Type B pancreatic cell (in vitro differentiated cells): ENCODE results near the gene DBR1. TPM values are rescaled to one million over a fixed set of nuclear protein-coding genes. Genes with fewer than 3 reads are reported as not detected.

Source experiments
- DNase-seq: peaks from one replicate; pipeline ENCODE4 v3.0.0; 2021; ENCODE audit warnings: mixed read lengths; ENCODE audit not compliant: unreplicated experiment; ENCODE audit errors: extremely low spot score
- H3K27ac Mint-ChIP-seq: 2 replicates; pipeline ENCODE4 v1.8.0; 2021; ENCODE audit warnings: mild to moderate bottlenecking, mixed read lengths
- H3K27me3 Mint-ChIP-seq: 2 replicates; pipeline ENCODE4 v1.8.0; 2021; ENCODE audit warnings: mixed read lengths
- H3K36me3 Mint-ChIP-seq: 2 replicates; pipeline ENCODE4 v1.8.0; 2021; ENCODE audit warnings: mixed read lengths
- H3K4me1 Mint-ChIP-seq: one replicate; pipeline ENCODE4 v1.8.0; 2021; ENCODE audit warnings: mixed read lengths; ENCODE audit not compliant: unreplicated experiment
- H3K4me3 Mint-ChIP-seq: 2 replicates; pipeline ENCODE4 v1.8.0; 2021; ENCODE audit warnings: mild to moderate bottlenecking, mixed read lengths
- H3K9me3 Mint-ChIP-seq: 2 replicates; pipeline ENCODE4 v1.8.0; 2021; ENCODE audit warnings: mixed read lengths
- CTCF ChIP-seq: fragments of 200-600 bp; sonication (generic); conservative IDR thresholded peaks from 2 replicates; pipeline ENCODE4 v1.5.0; 2021; ENCODE audit warnings: antibody characterized with exemption, mild to moderate bottlenecking
- total RNA-seq: library from RNA; stranded (reverse); gene quantifications from 2 replicates; pipeline ENCODE4 v1.2.1, GENCODE V29; 2021; ENCODE audit warnings: low replicate concordance

The DBR1 gene
- total RNA-seq, 1 donor from 2014 or later: 21.2 TPM

- Mint-ChIP-seq H3K4me3 (no peak overlapping the region), H3K9me3 (no peaks in the 10 kb centered on the region), H3K36me3 (no peaks in the 10 kb centered on the region), H3K27ac (no peak overlapping the region), H3K27me3 (peaks cover 19% of the 10 kb centered on the region), H3K4me1 (peaks cover 4% of the 10 kb centered on the region)
- DNase-seq: no peak
- no peak for TF ChIP-seq CTCF
These were observed 55.3 kb downstream of the DBR1 start for GRCh38 chr3:138119423-138119766.

- peaks cover 7% of the 10 kb centered on the region for H3K4me1 Mint-ChIP-seq
- TF ChIP-seq CTCF: peak; percentile 84
- peak overlapping the region; percentile 10 for H3K4me3 Mint-ChIP-seq
- H3K27me3 Mint-ChIP-seq: peaks cover 19% of the 10 kb centered on the region
- H3K27ac Mint-ChIP-seq: no peak overlapping the region
- H3K9me3 Mint-ChIP-seq: no peaks in the 10 kb centered on the region
- no peaks in the 10 kb centered on the region for H3K36me3 Mint-ChIP-seq
- DNase-seq: peak; percentile 77
These were observed 55.9 kb downstream of the DBR1 start for GRCh38 chr3:138118612-138119422.

- Mint-ChIP-seq H3K27me3 (peaks cover 19% of the 10 kb centered on the region), H3K4me1 (peaks cover 17% of the 10 kb centered on the region), H3K9me3 (no peaks in the 10 kb centered on the region), H3K4me3 (peak within 1 kb of the TSS; percentile 94), H3K27ac (peak within 1 kb of the TSS; percentile 86), H3K36me3 (peaks cover 3% of the 10 kb centered on the region)
- peak; percentile 68 for TF ChIP-seq CTCF
- DNase-seq: peak; percentile 76
These were observed 59.4 kb downstream of the DBR1 start, which contains the start of gene DZIP1L for GRCh38 chr3:138114988-138115971. Gene DZIP1L, minus strand, starts transcription at chr3:138115608. Its CDS starts 11,637 bp downstream, at chr3:138103971.

GRCh38 chr3:138114431-138114918, 60.2 kb downstream of the DBR1 start:
- H3K27ac Mint-ChIP-seq: peak overlapping the region; percentile 86
- peaks cover 3% of the 10 kb centered on the region for H3K36me3 Mint-ChIP-seq
- H3K27me3 Mint-ChIP-seq: peaks cover 19% of the 10 kb centered on the region
- peak overlapping the region; percentile 94 for H3K4me3 Mint-ChIP-seq
- TF ChIP-seq CTCF: no peak
- H3K9me3 Mint-ChIP-seq: no peaks in the 10 kb centered on the region
- peaks cover 17% of the 10 kb centered on the region for H3K4me1 Mint-ChIP-seq
- no peak for DNase-seq

GRCh38 chr3:138113326-138113725, 61.4 kb downstream of the DBR1 start:
- Mint-ChIP-seq H3K27ac (no peak overlapping the region), H3K9me3 (no peaks in the 10 kb centered on the region), H3K36me3 (peaks cover 3% of the 10 kb centered on the region), H3K27me3 (peaks cover 16% of the 10 kb centered on the region), H3K4me3 (peak overlapping the region; percentile 75), H3K4me1 (peaks cover 13% of the 10 kb centered on the region)
- TF ChIP-seq CTCF: no peak
- DNase-seq: no peak
